IMR-90 (cell line): ENCODE data around the gene CD27.

Experiments
- RAD21 ChIP-seq: IDR thresholded peaks from 2 replicates; pipeline ENCODE4 v1.6.1; 2012; ENCODE audit warnings: low read length, improper control_type of control experiment
- SMC3 ChIP-seq: fragments of 150-350 bp; IDR thresholded peaks from 2 replicates; pipeline ENCODE4 v1.6.1; 2016; ENCODE audit warnings: low read depth, mild to moderate bottlenecking, antibody characterized with exemption, low read length, moderate library complexity
- TF ChIP-seq, protein P1 (sequence below): conservative IDR thresholded peaks from 2 replicates; pipeline ENCODE4 v1.5.1; 2012; ENCODE audit warnings: mild to moderate bottlenecking, low read depth, low read length, improper control_type of control experiment

DNA sequence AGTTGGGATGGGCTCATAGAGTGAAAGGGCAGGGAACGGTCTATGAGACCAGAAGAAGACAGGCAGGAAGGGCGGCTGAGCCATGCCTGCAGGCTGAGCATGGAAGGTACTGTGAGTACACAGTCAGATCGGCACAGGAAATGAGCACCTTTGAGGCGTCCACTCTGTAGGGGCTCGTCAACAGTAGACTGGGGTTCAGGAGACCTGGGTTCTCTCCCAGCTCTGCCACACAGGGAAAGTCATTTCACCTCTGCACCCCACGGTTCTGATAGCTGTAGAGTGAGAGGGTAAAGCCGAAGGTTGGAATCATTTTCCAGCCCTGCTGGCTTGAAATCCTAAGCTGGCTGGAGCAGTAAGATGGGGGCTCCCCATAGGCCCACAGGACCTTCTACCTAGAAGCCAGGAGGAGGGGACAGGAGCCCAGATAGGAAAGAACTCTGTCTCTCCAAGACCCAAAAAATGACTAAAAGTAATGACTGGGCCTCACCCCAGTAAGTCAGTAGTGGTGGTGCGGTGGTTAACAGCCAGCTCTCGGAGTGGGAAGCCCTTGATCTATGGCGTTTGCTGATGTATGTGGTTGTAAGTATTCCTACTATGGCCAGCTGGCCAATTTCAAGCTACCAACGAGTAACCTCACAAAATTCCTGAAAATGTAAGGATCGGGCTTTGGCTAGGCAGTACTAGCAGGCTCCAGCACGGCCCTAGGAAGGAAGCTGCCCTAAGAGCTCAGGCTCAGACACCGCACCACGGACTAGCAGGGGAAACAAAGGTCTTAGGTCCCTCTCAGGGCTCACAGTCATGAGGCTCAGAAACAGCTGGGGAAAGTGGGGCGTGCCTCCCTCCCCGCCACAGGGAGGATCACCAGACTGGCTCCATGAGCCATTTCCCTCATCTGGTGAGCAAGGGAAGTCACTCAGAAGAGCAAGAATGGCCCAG is 10.3 kb upstream of the CD27 start:
- TF ChIP-seq, protein P1, sequence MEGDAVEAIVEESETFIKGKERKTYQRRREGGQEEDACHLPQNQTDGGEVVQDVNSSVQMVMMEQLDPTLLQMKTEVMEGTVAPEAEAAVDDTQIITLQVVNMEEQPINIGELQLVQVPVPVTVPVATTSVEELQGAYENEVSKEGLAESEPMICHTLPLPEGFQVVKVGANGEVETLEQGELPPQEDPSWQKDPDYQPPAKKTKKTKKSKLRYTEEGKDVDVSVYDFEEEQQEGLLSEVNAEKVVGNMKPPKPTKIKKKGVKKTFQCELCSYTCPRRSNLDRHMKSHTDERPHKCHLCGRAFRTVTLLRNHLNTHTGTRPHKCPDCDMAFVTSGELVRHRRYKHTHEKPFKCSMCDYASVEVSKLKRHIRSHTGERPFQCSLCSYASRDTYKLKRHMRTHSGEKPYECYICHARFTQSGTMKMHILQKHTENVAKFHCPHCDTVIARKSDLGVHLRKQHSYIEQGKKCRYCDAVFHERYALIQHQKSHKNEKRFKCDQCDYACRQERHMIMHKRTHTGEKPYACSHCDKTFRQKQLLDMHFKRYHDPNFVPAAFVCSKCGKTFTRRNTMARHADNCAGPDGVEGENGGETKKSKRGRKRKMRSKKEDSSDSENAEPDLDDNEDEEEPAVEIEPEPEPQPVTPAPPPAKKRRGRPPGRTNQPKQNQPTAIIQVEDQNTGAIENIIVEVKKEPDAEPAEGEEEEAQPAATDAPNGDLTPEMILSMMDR: no peak
- TF ChIP-seq RAD21: no peak
- no peak for TF ChIP-seq SMC3
